Body of pancreas (tissue), 4 donors: ENCODE measurements around the gene KRT16.

Experiments used
- POLR2A ChIP-seq, 3 donors: fragments of 450-650 bp; IDR thresholded peaks; one replicate each; pipeline ENCODE4 v1.6.1; 2016; ENCODE audit warnings: antibody characterized with exemption in 3 of 3, mild to moderate bottlenecking in 2 of 3
- TF ChIP-seq, protein P1 (sequence below), 7 experiments: fragments of 450-650 bp in 4 of 7; fragments of 200-600 bp in 3 of 7; sonication (generic) in 3 of 7; IDR thresholded peaks; one replicate each; pipeline ENCODE4 v1.5.1; 2016 to 2019; ENCODE audit warnings: antibody characterized with exemption in 7 of 7

DNA sequence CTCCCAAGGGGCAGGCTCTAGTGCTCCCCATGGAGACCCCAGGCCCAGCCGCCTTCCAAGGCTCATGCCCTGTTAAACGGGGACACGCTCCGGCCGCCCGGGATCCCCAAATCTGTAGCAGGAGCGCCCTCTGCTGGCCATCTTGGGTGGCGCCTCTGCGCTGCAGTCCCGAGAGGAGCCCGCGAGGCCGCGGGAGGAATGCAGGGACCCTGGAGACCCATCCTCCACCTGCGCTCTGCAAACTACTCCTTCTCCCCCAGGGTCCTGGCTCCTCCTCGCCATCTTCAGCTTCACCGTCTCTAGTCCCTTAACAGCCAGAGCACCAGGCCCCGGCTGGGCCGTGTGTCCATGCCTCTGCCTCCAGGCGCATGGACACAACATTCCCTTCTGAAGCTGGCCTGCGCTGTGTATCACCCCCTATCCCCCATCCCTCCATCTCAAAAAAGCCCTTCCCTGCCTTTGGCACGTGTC lies 35.4 kb upstream of the KRT16 start:
- TF ChIP-seq, protein P1, sequence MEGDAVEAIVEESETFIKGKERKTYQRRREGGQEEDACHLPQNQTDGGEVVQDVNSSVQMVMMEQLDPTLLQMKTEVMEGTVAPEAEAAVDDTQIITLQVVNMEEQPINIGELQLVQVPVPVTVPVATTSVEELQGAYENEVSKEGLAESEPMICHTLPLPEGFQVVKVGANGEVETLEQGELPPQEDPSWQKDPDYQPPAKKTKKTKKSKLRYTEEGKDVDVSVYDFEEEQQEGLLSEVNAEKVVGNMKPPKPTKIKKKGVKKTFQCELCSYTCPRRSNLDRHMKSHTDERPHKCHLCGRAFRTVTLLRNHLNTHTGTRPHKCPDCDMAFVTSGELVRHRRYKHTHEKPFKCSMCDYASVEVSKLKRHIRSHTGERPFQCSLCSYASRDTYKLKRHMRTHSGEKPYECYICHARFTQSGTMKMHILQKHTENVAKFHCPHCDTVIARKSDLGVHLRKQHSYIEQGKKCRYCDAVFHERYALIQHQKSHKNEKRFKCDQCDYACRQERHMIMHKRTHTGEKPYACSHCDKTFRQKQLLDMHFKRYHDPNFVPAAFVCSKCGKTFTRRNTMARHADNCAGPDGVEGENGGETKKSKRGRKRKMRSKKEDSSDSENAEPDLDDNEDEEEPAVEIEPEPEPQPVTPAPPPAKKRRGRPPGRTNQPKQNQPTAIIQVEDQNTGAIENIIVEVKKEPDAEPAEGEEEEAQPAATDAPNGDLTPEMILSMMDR (IDR thresholded peaks at IDR 0.05): peak; percentile 89 to 97 (median 94)
- no peak for TF ChIP-seq POLR2A (IDR thresholded peaks at IDR 0.05)
